HK-2 (cell line): Measurements from ENCODE around the gene NOG.

ENCODE experiments used
- DNase-seq: peaks from one replicate; pipeline ENCODE4 v3.0.0-alpha.2; 2018; ENCODE audit not compliant: unreplicated experiment

Gene NOG

GRCh38 chr17:56636265-56636664, 42.8 kb downstream of the NOG start:
- DNase-seq = no peak

- DNase-seq = no peak
Observed at GRCh38 chr17:56637254-56637653, 43.8 kb downstream of the NOG start.

DNA sequence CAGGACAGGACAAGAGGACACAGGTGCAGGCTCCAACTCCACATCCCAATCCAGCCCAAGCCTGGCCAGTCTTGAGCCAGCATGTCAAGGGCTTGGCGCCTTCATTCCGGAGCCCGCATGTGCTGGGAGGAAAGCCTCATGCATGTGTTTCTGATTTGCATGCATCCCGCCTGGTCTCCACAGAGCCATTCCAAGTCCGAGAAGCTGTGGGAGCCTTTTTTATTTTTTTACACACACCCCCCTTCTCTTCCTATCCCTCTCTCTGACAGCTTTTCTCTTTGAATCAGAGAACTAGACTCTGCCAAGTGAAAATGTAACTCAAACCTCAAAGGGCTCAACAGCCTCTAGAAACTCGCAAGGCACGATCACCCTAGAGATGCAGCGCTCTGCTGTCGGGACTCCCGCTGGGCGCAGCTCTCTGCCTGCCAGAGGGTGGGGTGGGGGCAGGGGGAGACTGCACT, 45.1 kb downstream of the NOG start:
- no peak for DNase-seq

DNA sequence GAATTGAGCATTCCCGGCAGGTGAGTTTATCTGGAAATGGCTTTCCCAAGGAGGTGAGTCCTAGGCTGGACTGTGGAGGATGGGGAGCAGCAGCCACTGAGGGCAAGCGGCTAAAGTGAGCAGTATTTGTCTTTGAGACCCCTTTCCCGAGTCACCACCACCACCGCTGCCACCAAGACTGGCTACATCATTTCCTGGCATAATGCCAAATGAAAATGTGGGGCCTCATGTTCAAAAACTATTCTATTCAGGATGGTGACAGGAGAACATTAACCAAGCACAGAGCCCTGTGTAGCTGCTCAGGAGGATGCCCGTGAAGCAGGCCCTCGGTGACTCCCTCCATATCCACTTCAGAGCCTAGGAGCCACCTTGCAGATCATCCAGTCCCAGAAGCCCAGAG, 46.0 kb downstream of the NOG start:
- DNase-seq = no peak

DNA sequence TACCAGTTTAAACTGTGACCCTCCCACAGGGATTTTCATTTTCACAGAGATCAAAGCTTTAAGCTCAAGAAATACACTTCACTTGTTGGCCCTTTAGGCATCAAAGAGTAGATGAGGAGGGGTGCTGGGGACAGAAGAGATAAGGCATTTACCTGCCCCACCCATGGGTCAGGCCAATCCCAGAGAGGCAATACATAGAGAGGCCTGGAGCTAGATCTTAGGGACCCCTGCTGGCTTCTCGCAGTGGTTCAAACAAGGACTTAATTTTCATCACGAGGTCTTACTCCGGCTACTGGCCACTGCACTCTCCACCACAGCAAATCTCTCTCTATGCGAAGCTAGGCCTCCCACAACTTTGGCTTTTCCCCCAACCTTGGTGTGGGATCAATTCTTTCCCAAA, 46.6 kb downstream of the NOG start:
- no peak for DNase-seq

GRCh38 chr17:56641373-56641772, 47.9 kb downstream of the NOG start:
- DNase-seq = no peak

DNA sequence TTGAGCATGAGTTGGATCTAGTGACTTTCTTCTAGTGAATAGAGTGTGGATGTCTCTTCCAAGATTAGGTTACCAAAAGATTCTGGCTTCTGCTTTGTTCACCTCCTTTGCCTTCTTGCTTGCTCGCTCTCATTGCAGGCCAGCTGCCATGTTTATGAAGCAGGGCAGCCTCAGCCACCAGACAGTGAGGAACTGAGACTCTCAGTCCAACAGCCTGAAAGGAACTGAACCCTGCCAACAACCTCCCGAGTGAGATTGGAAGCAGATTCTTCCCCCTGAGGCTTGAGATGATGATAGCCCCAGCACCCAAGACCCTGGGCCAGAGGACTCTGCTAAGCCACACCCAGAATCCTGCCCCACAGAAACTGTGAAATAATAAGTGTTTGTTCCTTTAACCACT, 48.4 kb downstream of the NOG start:
- no peak for DNase-seq

DNA sequence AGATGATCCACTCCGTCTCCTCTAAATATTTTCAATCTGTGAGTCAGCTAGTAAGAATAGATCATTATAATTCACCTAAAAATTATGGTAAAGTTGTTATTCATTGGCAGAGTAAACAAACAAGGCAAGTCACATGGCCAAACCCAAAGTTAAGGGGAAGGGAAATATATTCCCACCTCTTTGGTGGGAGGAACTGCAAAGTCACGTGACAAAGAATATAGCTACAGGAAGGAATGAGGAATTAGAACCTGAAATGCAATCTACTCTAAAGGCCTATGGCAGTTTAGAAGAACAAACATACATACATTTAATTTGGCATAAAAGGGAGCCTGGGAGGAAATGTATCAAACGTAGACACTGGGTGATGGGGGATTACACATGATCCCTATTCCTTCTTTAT, 48.9 kb downstream of the NOG start:
- DNase-seq = no peak
